ENCODE data around the gene HTN1. TPM values are rescaled to one million over a fixed set of nuclear protein-coding genes. Genes with fewer than 3 reads are reported as not detected.

HTN1 gene
- total and polyA plus RNA-seq, 10 of the 15 experiments (the other 5 are each of a cell fraction or from before 2014, with no cell fraction given): 0.03 TPM; not detected in 9

- CTCF ChIA-PET: no interaction called here
- Histone ChIP-seq H2AFZ (ENCODE audit: control insufficient read depth, low read depth, low read length) (no peak overlapping the region), H3K79me2 (ENCODE audit: control insufficient read depth, insufficient read depth, low read length) (no peaks in the 10 kb centered on the region), H3K4me3 (no peak overlapping the region), H3K36me3 (ENCODE audit: control insufficient read depth in 2 of 2, insufficient read depth in 2 of 2, low read length in 1 of 2) (no peaks in the 10 kb centered on the region), H3K9me3 (replicated peaks; ENCODE audit: control insufficient read depth, insufficient read depth, low read length) (no peaks in the 10 kb centered on the region), H3K9ac (ENCODE audit: control insufficient read depth, insufficient read depth, low read length) (no peak overlapping the region), H3K4me2 (ENCODE audit: control insufficient read depth, insufficient read depth) (no peak overlapping the region), H3K27ac (ENCODE audit: control insufficient read depth, insufficient read depth) (no peak overlapping the region), H3K4me1 (ENCODE audit: control insufficient read depth, insufficient read depth, low read length) (no peaks in the 10 kb centered on the region), H4K20me1 (ENCODE audit: control insufficient read depth, insufficient read depth) (no peaks in the 10 kb centered on the region), H3K27me3 (replicated peaks in 1 of 2; ENCODE audit: control insufficient read depth in 2 of 2, insufficient read depth in 2 of 2, low read length in 1 of 2) (no peaks in the 10 kb centered on the region)
- WGBS (ENCODE audit: insufficient coverage, insufficient replicate concordance, low lambda C conversion rate, missing lambda C conversion rate): 26% methylated on average over 7 of the region's 7 CpGs
- BruUV-seq (replicated peaks): no TSS peak
- intact Hi-C loops (cut with micrococcal nuclease; ENCODE audit: unreplicated experiment) (no loop called here), in situ Hi-C loops (cut with MboI) (no loop called here)
- ATAC-seq (no peak), DNase-seq (ENCODE audit: low read depth, low spot score) (no peak), FAIRE-seq (no peak)
- RAD21 ChIA-PET (ENCODE audit: unreplicated experiment): no interaction called here
- SMC1A ChIA-PET (ENCODE audit: uncharacterized antibody, unreplicated experiment): interaction anchor here (0.6 to 2.2 kb wide), 2 partner anchors 10 to 825 kb away, joined by 3 to 10 read pairs; no protein-coding TSS in a partner anchor
- POLR2A ChIA-PET: no interaction called here
- TF ChIP-seq POU2F2 (IDR thresholded peaks at IDR 0.05; ENCODE audit: borderline replicate concordance, low read depth, low read length) (no peak), MEF2B (IDR thresholded peaks at IDR 0.05; ENCODE audit: partially characterized antibody, poor library complexity, severe bottlenecking) (no peak), YBX1 (IDR thresholded peaks at IDR 0.05) (no peak), CBFB (IDR thresholded peaks at IDR 0.05; ENCODE audit: low read depth) (no peak), HCFC1 (IDR thresholded peaks at IDR 0.05; ENCODE audit: low read length) (no peak), USF1 (IDR thresholded peaks at IDR 0.05; ENCODE audit: borderline replicate concordance, extremely low read length, insufficient read depth, low read depth, low read length) (no peak), ZNF384 (IDR thresholded peaks at IDR 0.05; ENCODE audit: borderline replicate concordance, low read depth, low read length) (no peak), EGR1 (IDR thresholded peaks at IDR 0.05; ENCODE audit: borderline replicate concordance in 1 of 2, low read depth in 2 of 2, low read length in 2 of 2) (no peak), ESRRA (IDR thresholded peaks at IDR 0.05; ENCODE audit: low read length) (no peak), CREM (IDR thresholded peaks at IDR 0.05; ENCODE audit: low read depth) (no peak), CEBPZ (IDR thresholded peaks at IDR 0.05; ENCODE audit: low read depth, low read length) (no peak), FOS (IDR thresholded peaks at IDR 0.05; ENCODE audit: borderline replicate concordance, extremely low read depth, insufficient read length) (no peak)
- TF ChIP-seq, protein P1, sequence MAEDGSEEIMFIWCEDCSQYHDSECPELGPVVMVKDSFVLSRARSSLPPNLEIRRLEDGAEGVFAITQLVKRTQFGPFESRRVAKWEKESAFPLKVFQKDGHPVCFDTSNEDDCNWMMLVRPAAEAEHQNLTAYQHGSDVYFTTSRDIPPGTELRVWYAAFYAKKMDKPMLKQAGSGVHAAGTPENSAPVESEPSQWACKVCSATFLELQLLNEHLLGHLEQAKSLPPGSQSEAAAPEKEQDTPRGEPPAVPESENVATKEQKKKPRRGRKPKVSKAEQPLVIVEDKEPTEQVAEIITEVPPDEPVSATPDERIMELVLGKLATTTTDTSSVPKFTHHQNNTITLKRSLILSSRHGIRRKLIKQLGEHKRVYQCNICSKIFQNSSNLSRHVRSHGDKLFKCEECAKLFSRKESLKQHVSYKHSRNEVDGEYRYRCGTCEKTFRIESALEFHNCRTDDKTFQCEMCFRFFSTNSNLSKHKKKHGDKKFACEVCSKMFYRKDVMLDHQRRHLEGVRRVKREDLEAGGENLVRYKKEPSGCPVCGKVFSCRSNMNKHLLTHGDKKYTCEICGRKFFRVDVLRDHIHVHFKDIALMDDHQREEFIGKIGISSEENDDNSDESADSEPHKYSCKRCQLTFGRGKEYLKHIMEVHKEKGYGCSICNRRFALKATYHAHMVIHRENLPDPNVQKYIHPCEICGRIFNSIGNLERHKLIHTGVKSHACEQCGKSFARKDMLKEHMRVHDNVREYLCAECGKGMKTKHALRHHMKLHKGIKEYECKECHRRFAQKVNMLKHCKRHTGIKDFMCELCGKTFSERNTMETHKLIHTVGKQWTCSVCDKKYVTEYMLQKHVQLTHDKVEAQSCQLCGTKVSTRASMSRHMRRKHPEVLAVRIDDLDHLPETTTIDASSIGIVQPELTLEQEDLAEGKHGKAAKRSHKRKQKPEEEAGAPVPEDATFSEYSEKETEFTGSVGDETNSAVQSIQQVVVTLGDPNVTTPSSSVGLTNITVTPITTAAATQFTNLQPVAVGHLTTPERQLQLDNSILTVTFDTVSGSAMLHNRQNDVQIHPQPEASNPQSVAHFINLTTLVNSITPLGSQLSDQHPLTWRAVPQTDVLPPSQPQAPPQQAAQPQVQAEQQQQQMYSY (CRISPR knock-in tag; IDR thresholded peaks at IDR 0.05): no peak
Measured at GRCh38 chr4:70041652-70042286, 8.5 kb upstream of the HTN1 start.

All from GM12878 (cell line).